H1 (cell line): Measurements from ENCODE around the gene KIT. TPM values are rescaled to one million over a fixed set of nuclear protein-coding genes. Genes with fewer than 3 reads are reported as not detected.

Source experiments
- CBX8 ChIP-seq: fragments of 300-800, 300-1000 bp; sonication (generic); IDR thresholded peaks from 2 replicates; pipeline ENCODE4 v1.7.1; 2016; ENCODE audit warnings: low read depth, low read length, borderline replicate concordance
- GABPA ChIP-seq: IDR thresholded peaks from 2 replicates; pipeline ENCODE4 v1.6.1; 2011; ENCODE audit warnings: mild to moderate bottlenecking, low read length, moderate library complexity, borderline replicate concordance; ENCODE audit not compliant: insufficient read depth
- HDAC6 ChIP-seq: IDR thresholded peaks from one replicate; pipeline ENCODE4 v1.7.1; 2012; ENCODE audit warnings: low read depth, mild to moderate bottlenecking, inconsistent platforms, low read length, moderate library complexity
- MAFK ChIP-seq: IDR thresholded peaks from 2 replicates; pipeline ENCODE4 v1.6.1; 2012; ENCODE audit warnings: low read depth, mild to moderate bottlenecking, improper control_type of control experiment, low read length
- SAP30 ChIP-seq: fragments of 300-600 bp; sonication (generic); IDR thresholded peaks from 2 replicates; pipeline ENCODE4 v1.7.1; 2012; ENCODE audit warnings: low read length, moderate library complexity, mild to moderate bottlenecking, inconsistent platforms; ENCODE audit not compliant: insufficient read depth, insufficient replicate concordance
- TBP ChIP-seq: IDR thresholded peaks from 2 replicates; pipeline ENCODE4 v1.6.1; 2011; ENCODE audit warnings: low read depth, low read length, improper control_type of control experiment
- polyA plus RNA-seq, 7 experiments: library from polyadenylated mRNA; depleted of rRNA in 3 of 7; stranded (reverse) in 5 of 7; unstranded in 2 of 7; fragments of >200 nt in 5 of 7; fragments of 200-250 nt in 2 of 7; gene quantifications; 1 replicate in 5 of 7; 2 replicates in 1 of 7; 4 replicates in 1 of 7; pipeline versions ENCODE4 v1.2.1 to v1.2.3, GENCODE V29; 2011 to 2013; ENCODE audit warnings: missing spikeins in 2 of 7, mixed read lengths in 2 of 7
- total RNA-seq: library from RNA; stranded (reverse); fragmentation: NEBNext Ultra II Directional; extraction: Animal tissue kit (Norgen Biotek cat#: 25700); gene quantifications from 2 replicates; pipeline ENCODE4 v1.2.1, GENCODE V29; 2021
- TF ChIP-seq, protein P1 (sequence below): fragments of 300-600 bp; sonication (generic); IDR thresholded peaks from 2 replicates; pipeline ENCODE4 v1.7.1; 2012; ENCODE audit warnings: low read length, moderate library complexity, mild to moderate bottlenecking, inconsistent platforms; ENCODE audit not compliant: insufficient replicate concordance

KIT gene
- total and polyA plus RNA-seq, 2 of the 8 experiments (the other 6 are each of a cell fraction or from before 2014, with no cell fraction given): 14.4 to 24.8 TPM

DNA sequence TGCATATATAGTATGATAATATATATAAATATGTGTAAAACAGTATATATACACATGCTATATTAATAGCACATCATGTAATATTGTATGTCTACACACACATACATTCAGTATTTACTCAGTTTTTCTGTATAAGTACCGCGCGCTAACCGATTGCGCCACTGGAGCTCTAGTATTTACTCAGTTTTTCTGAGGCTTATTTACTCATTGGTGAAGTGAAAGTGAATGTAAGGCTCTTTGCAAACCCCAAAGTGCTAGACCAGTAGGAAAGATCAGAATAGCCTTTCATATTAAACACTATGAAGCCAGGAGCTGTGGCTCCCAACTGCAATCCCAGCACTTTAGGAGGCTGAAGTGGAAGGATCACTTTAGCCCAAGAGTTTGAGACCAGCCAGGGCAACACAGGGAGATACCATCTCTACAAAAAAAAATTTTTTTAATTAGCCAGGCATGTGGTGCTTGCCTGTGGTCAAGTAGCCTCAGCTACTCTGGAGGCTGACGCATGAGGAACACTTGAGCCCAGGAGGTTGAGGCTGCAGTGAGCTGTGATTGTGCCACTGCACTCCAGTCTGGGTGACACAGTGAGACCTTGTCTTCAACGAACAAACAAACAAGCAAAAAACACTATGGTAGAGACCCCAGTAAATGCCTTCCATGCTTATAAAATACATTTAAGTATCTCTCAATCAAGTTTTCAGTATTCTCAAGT, 125.8 kb downstream of the KIT start (continued):
- TF ChIP-seq, protein P1, sequence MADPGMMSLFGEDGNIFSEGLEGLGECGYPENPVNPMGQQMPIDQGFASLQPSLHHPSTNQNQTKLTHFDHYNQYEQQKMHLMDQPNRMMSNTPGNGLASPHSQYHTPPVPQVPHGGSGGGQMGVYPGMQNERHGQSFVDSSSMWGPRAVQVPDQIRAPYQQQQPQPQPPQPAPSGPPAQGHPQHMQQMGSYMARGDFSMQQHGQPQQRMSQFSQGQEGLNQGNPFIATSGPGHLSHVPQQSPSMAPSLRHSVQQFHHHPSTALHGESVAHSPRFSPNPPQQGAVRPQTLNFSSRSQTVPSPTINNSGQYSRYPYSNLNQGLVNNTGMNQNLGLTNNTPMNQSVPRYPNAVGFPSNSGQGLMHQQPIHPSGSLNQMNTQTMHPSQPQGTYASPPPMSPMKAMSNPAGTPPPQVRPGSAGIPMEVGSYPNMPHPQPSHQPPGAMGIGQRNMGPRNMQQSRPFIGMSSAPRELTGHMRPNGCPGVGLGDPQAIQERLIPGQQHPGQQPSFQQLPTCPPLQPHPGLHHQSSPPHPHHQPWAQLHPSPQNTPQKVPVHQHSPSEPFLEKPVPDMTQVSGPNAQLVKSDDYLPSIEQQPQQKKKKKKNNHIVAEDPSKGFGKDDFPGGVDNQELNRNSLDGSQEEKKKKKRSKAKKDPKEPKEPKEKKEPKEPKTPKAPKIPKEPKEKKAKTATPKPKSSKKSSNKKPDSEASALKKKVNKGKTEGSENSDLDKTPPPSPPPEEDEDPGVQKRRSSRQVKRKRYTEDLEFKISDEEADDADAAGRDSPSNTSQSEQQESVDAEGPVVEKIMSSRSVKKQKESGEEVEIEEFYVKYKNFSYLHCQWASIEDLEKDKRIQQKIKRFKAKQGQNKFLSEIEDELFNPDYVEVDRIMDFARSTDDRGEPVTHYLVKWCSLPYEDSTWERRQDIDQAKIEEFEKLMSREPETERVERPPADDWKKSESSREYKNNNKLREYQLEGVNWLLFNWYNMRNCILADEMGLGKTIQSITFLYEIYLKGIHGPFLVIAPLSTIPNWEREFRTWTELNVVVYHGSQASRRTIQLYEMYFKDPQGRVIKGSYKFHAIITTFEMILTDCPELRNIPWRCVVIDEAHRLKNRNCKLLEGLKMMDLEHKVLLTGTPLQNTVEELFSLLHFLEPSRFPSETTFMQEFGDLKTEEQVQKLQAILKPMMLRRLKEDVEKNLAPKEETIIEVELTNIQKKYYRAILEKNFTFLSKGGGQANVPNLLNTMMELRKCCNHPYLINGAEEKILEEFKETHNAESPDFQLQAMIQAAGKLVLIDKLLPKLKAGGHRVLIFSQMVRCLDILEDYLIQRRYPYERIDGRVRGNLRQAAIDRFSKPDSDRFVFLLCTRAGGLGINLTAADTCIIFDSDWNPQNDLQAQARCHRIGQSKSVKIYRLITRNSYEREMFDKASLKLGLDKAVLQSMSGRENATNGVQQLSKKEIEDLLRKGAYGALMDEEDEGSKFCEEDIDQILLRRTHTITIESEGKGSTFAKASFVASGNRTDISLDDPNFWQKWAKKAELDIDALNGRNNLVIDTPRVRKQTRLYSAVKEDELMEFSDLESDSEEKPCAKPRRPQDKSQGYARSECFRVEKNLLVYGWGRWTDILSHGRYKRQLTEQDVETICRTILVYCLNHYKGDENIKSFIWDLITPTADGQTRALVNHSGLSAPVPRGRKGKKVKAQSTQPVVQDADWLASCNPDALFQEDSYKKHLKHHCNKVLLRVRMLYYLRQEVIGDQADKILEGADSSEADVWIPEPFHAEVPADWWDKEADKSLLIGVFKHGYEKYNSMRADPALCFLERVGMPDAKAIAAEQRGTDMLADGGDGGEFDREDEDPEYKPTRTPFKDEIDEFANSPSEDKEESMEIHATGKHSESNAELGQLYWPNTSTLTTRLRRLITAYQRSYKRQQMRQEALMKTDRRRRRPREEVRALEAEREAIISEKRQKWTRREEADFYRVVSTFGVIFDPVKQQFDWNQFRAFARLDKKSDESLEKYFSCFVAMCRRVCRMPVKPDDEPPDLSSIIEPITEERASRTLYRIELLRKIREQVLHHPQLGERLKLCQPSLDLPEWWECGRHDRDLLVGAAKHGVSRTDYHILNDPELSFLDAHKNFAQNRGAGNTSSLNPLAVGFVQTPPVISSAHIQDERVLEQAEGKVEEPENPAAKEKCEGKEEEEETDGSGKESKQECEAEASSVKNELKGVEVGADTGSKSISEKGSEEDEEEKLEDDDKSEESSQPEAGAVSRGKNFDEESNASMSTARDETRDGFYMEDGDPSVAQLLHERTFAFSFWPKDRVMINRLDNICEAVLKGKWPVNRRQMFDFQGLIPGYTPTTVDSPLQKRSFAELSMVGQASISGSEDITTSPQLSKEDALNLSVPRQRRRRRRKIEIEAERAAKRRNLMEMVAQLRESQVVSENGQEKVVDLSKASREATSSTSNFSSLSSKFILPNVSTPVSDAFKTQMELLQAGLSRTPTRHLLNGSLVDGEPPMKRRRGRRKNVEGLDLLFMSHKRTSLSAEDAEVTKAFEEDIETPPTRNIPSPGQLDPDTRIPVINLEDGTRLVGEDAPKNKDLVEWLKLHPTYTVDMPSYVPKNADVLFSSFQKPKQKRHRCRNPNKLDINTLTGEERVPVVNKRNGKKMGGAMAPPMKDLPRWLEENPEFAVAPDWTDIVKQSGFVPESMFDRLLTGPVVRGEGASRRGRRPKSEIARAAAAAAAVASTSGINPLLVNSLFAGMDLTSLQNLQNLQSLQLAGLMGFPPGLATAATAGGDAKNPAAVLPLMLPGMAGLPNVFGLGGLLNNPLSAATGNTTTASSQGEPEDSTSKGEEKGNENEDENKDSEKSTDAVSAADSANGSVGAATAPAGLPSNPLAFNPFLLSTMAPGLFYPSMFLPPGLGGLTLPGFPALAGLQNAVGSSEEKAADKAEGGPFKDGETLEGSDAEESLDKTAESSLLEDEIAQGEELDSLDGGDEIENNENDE: no peak
- TF ChIP-seq TBP (no peak), HDAC6 (no peak), SAP30 (no peak), MAFK (no peak), GABPA (no peak), CBX8 (no peak)
